WTC11 (cell line): ENCODE measurements around the gene ACSF3.

Source experiments
- ATF3 ChIP-seq: sonication (generic); formaldehyde crosslinking; conservative IDR thresholded peaks from 2 replicates; pipeline ENCODE4 v1.8.1; 2022; ENCODE audit warnings: mild to moderate bottlenecking, missing genetic modification reagents
- CTCF ChIP-seq: fragments of 200-600 bp; IDR thresholded peaks from 2 replicates; pipeline ENCODE4 v1.8.0; 2022; ENCODE audit warnings: antibody characterized with exemption
- ELF4 ChIP-seq: sonication (generic); formaldehyde crosslinking; IDR thresholded peaks from 2 replicates; pipeline ENCODE4 v1.8.1; 2022; ENCODE audit warnings: low read depth, mild to moderate bottlenecking, moderate library complexity, missing genetic modification reagents
- NR1H2 ChIP-seq: sonication (generic); formaldehyde crosslinking; IDR thresholded peaks from 2 replicates; pipeline ENCODE4 v1.9.0; 2021; ENCODE audit warnings: mild to moderate bottlenecking, moderate library complexity, missing genetic modification reagents
- SOX15 ChIP-seq: fragments of 250-450 bp; sonication (Bioruptor Pico); IDR thresholded peaks from 2 replicates; pipeline ENCODE4 v1.9.0; 2021; ENCODE audit warnings: mild to moderate bottlenecking

DNA sequence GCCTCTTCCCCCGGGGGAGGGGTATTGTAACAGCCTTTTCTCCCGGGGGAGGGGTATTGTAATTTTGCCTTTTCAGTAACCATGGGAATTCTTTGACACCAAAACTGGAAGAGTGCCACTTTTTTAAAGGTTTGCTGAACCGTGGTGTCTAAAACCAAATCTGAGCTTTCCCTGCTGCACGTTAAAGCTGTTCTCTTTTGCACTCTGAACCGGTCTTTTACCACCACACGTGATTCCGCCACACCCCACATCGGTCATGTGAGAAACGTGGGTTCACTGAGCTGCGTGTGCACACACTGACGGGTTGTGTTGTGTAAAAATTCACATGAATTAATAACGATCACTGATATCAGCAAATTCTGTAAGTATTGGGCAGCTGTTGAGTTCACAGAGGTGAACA is 9.2 kb upstream of the ACSF3 start:
- TF ChIP-seq ELF4 (CRISPR knock-in tag) (no peak), CTCF (no peak), NR1H2 (CRISPR knock-in tag) (no peak), ATF3 (CRISPR knock-in tag) (no peak), SOX15 (CRISPR knock-in tag) (no peak)
